Heart right ventricle (tissue), 16 donors: ENCODE data around the gene TEX36. TPM values are rescaled to one million over a fixed set of nuclear protein-coding genes. Genes with fewer than 3 reads are reported as not detected.
A peak's percentile ranks its signal among the peaks of the same experiment; 100 is the strongest.
"Not testable (repeated sequence)": the region's sequence is repeated elsewhere in the genome, so short reads cannot be mapped to it uniquely, and the experiment has no call there.

Experiments used
- ATAC-seq, 8 donors: fragments of 200-7000 bp; cut with Tn5 transposase; one replicate each; pipeline ENCODE4 v1.9.1; 2020; ENCODE audit warnings: mild to moderate bottlenecking in 8 of 8, moderate library complexity in 8 of 8, moderate number of reproducible peaks in 1 of 8
- DNase-seq, 2 donors: peaks; one replicate each; pipeline ENCODE4 v3.0.0-alpha.2; 2020
- H3K27ac ChIP-seq, 10 donors: fragments of 200-600 bp; sonication (generic) in 2 of 10; one replicate each; pipeline versions ENCODE4 v1.5.0 to v1.8.0; 2020 to 2022; ENCODE audit warnings: mild to moderate bottlenecking in 3 of 10
- H3K27me3 ChIP-seq, 7 donors: fragments of 200-600 bp; one replicate each; pipeline ENCODE4 v1.8.0; 2021 to 2022; ENCODE audit warnings: mild to moderate bottlenecking in 2 of 7
- H3K36me3 ChIP-seq, 9 donors: fragments of 200-600 bp; sonication (generic) in 1 of 9; one replicate each; pipeline versions ENCODE4 v1.5.0 to v1.8.0; 2020 to 2022; ENCODE audit warnings: mild to moderate bottlenecking in 2 of 9
- H3K4me1 ChIP-seq, 9 donors: fragments of 200-600 bp; sonication (generic) in 1 of 9; one replicate each; pipeline versions ENCODE4 v1.5.0 to v1.8.0; 2020 to 2022; ENCODE audit warnings: mild to moderate bottlenecking in 4 of 9
- H3K4me3 ChIP-seq, 10 donors: fragments of 200-600 bp; sonication (generic) in 2 of 10; one replicate each; pipeline versions ENCODE4 v1.5.0 to v1.8.0; 2020 to 2022; ENCODE audit warnings: mild to moderate bottlenecking in 7 of 10, moderate library complexity in 2 of 10
- H3K9me3 ChIP-seq, 11 donors: fragments of 200-600 bp in 10 of 11; sonication (generic) in 2 of 11; one replicate each; pipeline versions ENCODE4 v1.5.0 to v1.8.0; 2013 to 2022; ENCODE audit warnings: mild to moderate bottlenecking in 2 of 11, control low read depth in 1 of 11, moderate library complexity in 1 of 11
- WGBS, 2 donors: extraction: QIAGEN DNeasy Blood & Tissue Kit; methylation state at CpG; one replicate each; pipeline ENCODE4 v1.1.7; 2013; ENCODE audit warnings: inconsistent platforms in 1 of 2; 5-methylcytosine and 5-hydroxymethylcytosine counted together
- intact Hi-C, 10 donors: fragments of 100-400 bp; cut with DNase I; formaldehyde crosslinking; loops; one replicate each; pipeline versions ENCODE4 v1.11.1 to v1.14.2; 2022
- polyA plus RNA-seq, 2 donors: library from polyadenylated mRNA; stranded (reverse); fragments of 200-250 nt; gene quantifications; one replicate each; pipeline ENCODE4 v1.2.3, GENCODE V29; 2013
- total RNA-seq, 10 donors: library from RNA; stranded (reverse); fragmentation: NEBNext Ultra II Directional in 3 of 10; extraction: Animal tissue kit (Norgen Biotek cat#: 25700) in 3 of 10; gene quantifications; one replicate each; pipeline versions ENCODE4 v1.2.1 to v1.2.4, GENCODE V29; 2021 to 2023
- TF ChIP-seq, protein P1 (sequence below), 9 donors: fragments of 200-600 bp; sonication (generic) in 2 of 9; IDR thresholded peaks; one replicate each; pipeline versions ENCODE4 v1.5.0 to v1.8.0; 2021 to 2022; ENCODE audit warnings: antibody characterized with exemption in 9 of 9, mild to moderate bottlenecking in 5 of 9, moderate library complexity in 1 of 9
- donor health status: Arrhythmogenic right ventricular cardiomyopathy.
- donor health status: ischemic (EF 13 %, LVEDD 7.1; RV severe dilation, severe dysfunction).
- donor health status: healthy with polysubstance abuse.
- donor health status: DM: no; HTN: yes; CAD: no.
- donor health status: DM: no; HTN: no; CAD: no.
- donor health status: ischemic (EF 25% LVEDD 6.9; RV normal size, moderate dysfunction).
- donor health status: ischemic (EF 25% LVEDD 5.7; RV mildly dilated, moderate dysfunction).
- donor health status: healthy.
- donor health status: DM: yes; HTN: yes; CAD: no.
- donor health status: Ischemic cardiomyopathy.
- donor health status: ischemic (EF 35%, LVEDD 5.7; RV mildly dilated, moderate dysfunction).
- donor health status: nonischemic (EF 11% LVEDD 7.7; RV severe dilation, severe dysfunction).
- donor health status: DM: yes; HTN: yes; CAD: no.
- donor health status: PGD.
- donor health status: ischemic (EF 29% LVEDD 5.4; RV normal size, mild dysfunction).
- donor health status: nonischemic (EF 23%, LVEDD 6.1; RV moderate dilation, normal function).

TEX36 gene
- total and polyA plus RNA-seq, 12 donors, result not detected

DNA sequence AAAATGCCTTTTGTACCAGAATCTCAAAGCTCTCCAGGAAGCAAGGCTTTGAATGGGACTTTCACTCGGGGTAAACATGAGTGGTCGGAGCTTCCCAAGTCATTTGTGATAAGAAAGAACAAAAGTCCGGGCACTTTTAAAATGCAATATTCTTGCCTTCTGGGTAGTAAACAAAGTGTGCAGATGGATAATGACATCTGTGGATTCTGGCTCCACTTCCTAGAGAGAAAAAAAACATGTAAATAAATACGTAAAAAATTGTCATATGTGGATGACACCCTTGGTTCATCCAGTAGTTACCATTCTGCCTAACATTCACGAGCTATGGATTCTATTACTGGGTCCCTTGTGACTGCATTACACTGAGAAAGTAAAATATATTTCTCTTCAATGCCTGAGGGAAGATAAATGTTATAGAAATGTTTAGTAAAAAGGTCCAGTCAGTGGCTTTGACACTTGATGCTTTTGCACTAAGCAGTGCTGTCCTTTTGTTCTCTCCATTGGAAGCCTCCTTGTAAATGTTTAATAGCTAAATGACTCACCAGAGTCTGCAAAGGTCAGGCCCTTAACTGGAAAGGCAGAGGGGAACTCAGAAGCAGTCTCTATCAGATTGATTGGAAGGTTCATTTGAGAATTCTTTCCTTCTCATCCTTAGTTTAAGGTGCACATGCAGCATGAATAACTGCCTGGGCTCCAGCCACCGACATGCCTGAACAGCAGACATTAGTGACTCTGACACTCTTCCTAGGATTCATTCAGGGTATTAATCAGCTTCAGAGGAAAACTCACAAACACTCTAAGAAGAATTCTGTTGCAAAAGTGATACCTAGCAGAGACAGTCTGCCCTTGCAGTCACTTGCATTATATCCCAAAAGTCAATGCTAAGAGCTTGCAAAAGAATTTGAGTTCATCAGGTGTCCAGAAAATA lies 24.8 kb upstream of the TEX36 start:
- peak in 2 of 8 donors; percentile 63 to 74 for ATAC-seq

DNA sequence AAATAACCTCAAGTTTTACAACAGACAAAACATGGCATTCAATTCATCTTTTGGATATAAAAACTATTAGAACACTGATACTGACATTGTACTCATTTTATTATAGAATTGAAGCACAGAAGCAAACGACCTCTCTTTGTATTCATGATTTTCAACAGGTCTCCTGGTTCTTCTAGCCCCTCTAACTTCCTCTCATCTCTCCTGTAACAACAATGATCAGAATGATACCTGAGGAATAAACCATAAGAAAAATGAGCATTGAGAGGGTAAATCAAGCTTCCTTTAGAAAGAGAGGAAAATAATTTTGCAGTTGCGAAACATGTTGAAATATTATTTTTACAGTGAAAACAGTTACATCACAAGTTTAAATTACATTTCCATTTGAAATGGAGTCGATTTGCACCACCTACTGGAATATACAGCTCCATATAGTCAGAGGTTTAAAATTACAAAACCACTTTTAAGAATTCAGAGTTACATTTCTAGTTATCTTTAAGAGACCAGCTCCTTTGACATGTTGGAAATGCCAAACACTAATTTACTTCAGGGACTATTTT lies 17.5 kb upstream of the TEX36 start:
- DNase-seq (no peak), ATAC-seq (no peak)
- Histone ChIP-seq H3K4me3 (no peak overlapping the region), H3K27me3 (no peaks in the 10 kb centered on the region), H3K9me3 (no peaks in the 10 kb centered on the region), H3K27ac (no peak overlapping the region), H3K36me3 (no peaks in the 10 kb centered on the region), H3K4me1 (no peaks in the 10 kb centered on the region)
- intact Hi-C loops, result no loop called here
- 56 to 69% methylated on average over 3 of the region's 3 CpGs for WGBS, 2 donors
- TF ChIP-seq, protein P1, sequence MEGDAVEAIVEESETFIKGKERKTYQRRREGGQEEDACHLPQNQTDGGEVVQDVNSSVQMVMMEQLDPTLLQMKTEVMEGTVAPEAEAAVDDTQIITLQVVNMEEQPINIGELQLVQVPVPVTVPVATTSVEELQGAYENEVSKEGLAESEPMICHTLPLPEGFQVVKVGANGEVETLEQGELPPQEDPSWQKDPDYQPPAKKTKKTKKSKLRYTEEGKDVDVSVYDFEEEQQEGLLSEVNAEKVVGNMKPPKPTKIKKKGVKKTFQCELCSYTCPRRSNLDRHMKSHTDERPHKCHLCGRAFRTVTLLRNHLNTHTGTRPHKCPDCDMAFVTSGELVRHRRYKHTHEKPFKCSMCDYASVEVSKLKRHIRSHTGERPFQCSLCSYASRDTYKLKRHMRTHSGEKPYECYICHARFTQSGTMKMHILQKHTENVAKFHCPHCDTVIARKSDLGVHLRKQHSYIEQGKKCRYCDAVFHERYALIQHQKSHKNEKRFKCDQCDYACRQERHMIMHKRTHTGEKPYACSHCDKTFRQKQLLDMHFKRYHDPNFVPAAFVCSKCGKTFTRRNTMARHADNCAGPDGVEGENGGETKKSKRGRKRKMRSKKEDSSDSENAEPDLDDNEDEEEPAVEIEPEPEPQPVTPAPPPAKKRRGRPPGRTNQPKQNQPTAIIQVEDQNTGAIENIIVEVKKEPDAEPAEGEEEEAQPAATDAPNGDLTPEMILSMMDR (IDR thresholded peaks at IDR 0.05), result no peak

More for the DNA sequence above, 24.8 kb upstream of the TEX36 start:
- Histone ChIP-seq H3K4me1 (peaks cover 0 to 13% (median 0%) of the 10 kb centered on the region in 9 donors), H3K36me3 (no peaks in the 10 kb centered on the region), H3K27ac (no peak overlapping the region), H3K27me3 (no peaks in the 10 kb centered on the region), H3K4me3 (no peak overlapping the region), H3K9me3 (peaks cover 0 to 18% (median 0%) of the 10 kb centered on the region in 11 donors)
- TF ChIP-seq, protein P1 (IDR thresholded peaks at IDR 0.05), result no peak
- WGBS, 2 donors, result 74 to 77% methylated on average over 6 of the region's 6 CpGs
- DNase-seq, result no peak
- intact Hi-C loops, result no loop called here

DNA sequence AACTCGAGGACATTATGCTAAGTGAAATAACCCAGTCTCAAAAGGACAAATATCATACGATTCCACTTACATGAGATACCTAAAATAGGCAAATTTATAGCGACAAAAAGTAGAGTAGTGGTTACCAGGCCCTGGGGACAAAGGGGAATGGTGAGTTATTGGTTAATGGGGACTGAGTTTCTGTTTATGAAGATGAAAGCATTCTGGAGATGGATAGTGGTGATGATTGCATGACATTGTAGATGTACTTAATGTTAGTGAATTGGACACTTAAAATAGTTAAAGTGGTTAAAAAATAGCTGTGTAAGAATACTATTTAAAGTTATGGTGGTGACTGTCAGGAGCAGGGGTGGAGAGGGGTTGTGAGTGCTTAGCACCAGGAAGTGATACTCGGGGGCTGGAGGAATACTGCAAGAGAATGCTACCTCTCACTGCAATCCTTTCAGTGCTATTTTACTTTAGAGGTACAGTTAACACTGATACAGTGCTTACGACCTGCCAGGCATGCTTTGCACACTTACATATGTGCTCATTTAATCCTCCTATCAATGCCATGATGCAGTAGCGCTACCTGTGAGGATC lies 16.7 kb upstream of the TEX36 start:
- TF ChIP-seq, protein P1 (IDR thresholded peaks at IDR 0.05), result no peak
- Histone ChIP-seq H3K27ac (no peak overlapping the region), H3K4me3 (no peak overlapping the region), H3K4me1 (no peaks in the 10 kb centered on the region), H3K36me3 (no peaks in the 10 kb centered on the region), H3K27me3 (peaks cover 0 to 2% (median 0%) of the 10 kb centered on the region in 7 donors), H3K9me3 (no peaks in the 10 kb centered on the region)
- DNase-seq (no peak), ATAC-seq (no peak)
- intact Hi-C loops, result no loop called here
- WGBS, 2 donors, result 83 to 84% methylated on average over 6 of the region's 6 CpGs

DNA sequence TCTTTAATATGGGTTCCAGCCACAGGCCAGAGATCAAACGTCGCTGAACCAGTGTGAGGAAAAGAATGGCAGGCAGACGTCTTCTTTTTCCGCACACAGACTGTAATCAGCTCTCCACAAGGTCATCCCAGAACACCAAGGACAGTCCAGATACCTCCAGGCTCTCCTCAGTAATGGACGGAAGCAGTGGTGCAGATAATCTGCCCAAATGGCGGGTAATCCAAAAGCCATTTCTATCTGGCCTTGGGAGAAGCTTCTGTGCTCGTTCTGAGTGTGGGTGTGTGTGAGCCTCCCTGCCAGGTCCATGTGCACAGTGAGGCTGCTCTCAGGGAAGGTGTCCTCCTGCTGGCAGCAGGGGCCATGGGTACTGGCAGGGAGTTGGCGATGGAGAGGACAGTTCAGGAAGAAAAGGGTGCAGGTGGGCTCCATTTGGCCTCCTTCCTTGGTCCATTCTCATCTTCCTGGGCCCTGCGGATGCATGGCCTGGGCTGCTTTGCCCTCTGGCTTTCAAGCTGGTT lies 15.6 kb upstream of the TEX36 start:
- intact Hi-C loops, result no loop called here
- 56 to 66% methylated on average over 9 of the region's 9 CpGs for WGBS, 2 donors
- no peak for ATAC-seq

DNA sequence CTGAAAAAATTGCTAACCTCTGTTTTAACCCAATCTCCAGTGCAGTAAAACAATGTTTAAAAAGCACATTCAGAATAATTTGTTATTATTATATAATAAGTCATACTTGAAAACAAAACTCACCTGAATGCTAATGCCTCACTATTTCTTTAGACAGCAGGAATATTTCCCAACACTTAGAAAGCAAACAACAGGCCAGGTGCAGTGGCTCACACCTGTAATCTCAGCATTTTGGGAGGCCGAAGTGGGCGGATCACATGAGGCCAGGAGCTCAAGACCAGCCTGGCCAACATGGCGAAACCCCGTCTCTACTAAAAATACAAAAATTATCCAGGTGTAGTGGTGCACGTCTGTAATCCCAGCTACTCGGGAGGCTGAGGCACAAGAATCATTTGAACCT lies 13.9 kb upstream of the TEX36 start:
- H3K4me3 ChIP-seq, DNase-seq, H3K4me1 ChIP-seq, H3K9me3 ChIP-seq, intact Hi-C loops, H3K27me3 ChIP-seq, ATAC-seq, H3K36me3 ChIP-seq, H3K27ac ChIP-seq: not testable (repeated sequence)
- WGBS, 2 donors, result 88 to 91% methylated on average over 6 of the region's 6 CpGs

More for the DNA sequence above, 15.6 kb upstream of the TEX36 start:
- Histone ChIP-seq H3K4me1 (no peaks in the 10 kb centered on the region), H3K27me3 (peaks cover 0 to 4% (median 0%) of the 10 kb centered on the region in 7 donors), H3K27ac (no peak overlapping the region), H3K36me3 (no peaks in the 10 kb centered on the region), H3K9me3 (no peaks in the 10 kb centered on the region), H3K4me3 (no peak overlapping the region)
- DNase-seq, result no peak
- TF ChIP-seq, protein P1 (IDR thresholded peaks at IDR 0.05), result no peak
